Stimulated activated CD8-positive, alpha-beta memory T cell treated with anti-CD3 and anti-CD28 coated beads, Interleukin-12 subunit alpha, Interleukin-12 subunit beta, amount 100 ng/mL, for 24 hours (primary cell): ENCODE measurements around the gene TTLL10.
A peak's percentile ranks its signal among the peaks of the same experiment; 100 is the strongest.

Experiments
- DNase-seq: peaks from one replicate; pipeline ENCODE4 v3.0.0-alpha.2; 2020; ENCODE audit errors: extremely low read depth

TTLL10 gene

DNA sequence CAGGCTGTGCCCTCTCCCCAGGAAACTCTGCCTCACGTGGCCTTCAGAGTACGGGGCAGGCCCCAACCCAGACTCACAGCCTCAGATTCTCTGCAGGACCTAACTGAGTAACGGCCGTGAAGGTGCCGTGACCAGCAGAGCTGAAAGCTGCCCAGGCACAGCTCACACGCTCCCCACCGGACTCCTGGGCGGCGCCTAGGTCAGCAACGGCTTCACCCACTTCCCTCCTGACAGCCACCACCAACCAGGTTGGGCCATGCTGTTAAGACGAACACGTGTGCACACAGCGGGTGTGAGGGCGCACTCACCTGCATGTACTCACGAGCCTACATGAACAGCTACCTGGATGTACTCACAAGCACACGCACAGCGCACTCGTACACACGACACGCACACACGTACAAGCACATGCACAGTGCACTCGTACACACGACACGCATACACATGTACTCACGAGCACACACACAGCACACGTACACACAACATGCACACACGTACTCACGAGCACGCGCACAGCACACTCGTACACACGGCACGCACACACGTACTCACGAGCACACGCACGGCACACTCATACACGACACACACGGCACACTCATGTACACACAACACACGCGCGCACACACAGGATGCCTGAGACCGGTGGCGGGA lies 49.0 kb downstream of the TTLL10 start:
- no peak for DNase-seq

- no peak for DNase-seq
These were observed 49.6 kb downstream of the TTLL10 start for GRCh38 chr1:1223321-1223720.

DNA sequence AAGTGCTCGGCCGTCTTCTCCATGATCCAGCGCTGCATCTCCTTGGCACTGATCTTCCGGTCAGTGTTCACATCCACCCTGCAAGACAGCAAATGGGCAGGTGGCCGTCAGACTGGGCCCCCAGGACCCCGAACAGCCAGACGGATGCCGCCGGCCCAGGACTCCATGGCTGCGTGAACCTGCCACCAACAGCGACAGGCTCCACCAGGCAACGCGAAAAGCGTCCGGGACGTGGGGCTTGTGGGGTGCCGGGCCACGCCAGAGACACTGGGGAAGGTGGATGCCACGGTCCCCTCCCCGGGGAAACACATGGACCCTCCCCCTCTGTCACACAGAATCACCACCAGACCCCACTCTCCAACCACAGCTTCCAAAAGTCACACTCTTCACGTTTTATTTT lies 50.2 kb downstream of the TTLL10 start:
- DNase-seq: no peak

- no peak for DNase-seq
These were observed 51.7 kb downstream of the TTLL10 start for GRCh38 chr1:1225238-1225845.

GRCh38 chr1:1225913-1226312 lies 52.2 kb downstream of the TTLL10 start:
- no peak for DNase-seq

DNA sequence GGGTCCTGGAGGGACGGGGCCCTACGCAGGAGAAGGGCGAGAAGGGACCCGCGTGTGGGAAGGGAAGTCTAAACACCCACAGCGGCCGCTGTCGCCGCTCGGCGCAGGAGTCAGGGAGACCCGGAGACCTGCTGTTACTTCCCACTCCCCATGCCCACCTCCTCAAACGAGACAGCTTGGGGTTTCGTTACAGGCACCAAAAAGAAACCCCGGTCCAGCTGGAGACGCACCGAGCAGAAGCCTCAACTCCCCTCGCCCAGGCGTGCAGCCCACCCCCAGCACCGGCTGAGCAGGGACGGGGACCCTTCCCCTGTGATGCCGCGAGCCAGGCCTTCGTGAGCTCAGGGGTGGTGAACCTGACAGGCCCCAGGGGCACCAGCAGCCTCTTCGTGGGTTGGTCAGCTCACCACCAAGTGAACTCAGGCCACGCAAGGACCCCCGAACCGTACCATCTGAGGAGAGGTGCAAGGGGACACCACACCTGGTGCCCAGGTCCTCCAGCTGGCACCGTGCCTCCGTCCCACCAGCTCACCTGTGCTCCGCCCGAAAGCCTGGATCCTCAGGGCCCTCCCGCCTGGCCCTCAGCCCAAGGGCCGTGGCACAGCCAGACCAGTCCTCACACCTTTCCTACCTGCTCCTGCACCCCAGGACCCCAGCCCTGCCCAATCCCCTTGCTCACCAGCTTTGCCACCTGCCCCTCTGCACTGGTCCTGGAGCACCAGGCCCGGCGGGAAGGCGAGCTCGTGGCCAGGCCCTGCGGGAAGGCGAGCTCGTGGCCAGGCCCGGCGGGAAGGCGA lies 53.1 kb downstream of the TTLL10 start:
- DNase-seq: no peak

GRCh38 chr1:1227386-1227785 lies 53.7 kb downstream of the TTLL10 start:
- DNase-seq: no peak

- no peak for DNase-seq
These were observed 54.5 kb downstream of the TTLL10 start for GRCh38 chr1:1228187-1228586.

DNA sequence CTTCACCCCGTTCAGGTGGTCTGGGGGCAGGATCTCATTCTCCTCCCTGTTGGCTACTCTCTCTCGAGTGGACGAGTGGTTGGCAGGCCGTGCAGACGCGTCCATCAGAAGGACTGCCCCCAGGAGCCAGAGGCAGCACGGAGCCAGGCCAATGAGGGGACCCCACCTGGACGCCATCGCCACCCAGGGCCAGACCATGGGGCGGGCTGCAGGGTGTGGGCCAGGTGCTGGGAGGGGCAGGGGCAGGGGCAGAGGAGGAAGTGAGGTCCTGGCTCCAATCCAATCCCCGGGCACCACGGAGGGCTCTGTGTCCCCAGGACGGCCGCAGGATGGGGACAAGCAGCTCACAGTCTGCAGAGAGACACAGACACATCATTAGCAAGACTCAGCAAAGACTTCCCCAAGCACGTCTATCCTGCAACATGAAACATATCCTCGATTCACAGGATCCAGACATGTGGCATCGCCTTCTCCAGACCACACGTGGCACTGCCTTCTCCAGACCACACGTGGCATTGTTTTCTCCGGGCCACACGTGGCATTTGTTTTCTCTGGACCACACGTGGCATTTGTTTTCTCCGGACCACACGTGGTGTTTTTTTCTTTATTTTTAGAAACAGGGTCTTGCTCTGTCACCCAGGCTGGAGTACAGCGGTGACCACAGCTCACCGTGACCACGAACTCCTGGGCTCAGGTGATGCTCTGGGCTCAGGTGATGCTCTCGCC lies 55.1 kb downstream of the TTLL10 start:
- no peak for DNase-seq

- no peak for DNase-seq
These were observed 56.1 kb downstream of the TTLL10 start for GRCh38 chr1:1229770-1230169.

- no peak for DNase-seq
These were observed 57.1 kb downstream of the TTLL10 start for GRCh38 chr1:1230656-1231399.

DNA sequence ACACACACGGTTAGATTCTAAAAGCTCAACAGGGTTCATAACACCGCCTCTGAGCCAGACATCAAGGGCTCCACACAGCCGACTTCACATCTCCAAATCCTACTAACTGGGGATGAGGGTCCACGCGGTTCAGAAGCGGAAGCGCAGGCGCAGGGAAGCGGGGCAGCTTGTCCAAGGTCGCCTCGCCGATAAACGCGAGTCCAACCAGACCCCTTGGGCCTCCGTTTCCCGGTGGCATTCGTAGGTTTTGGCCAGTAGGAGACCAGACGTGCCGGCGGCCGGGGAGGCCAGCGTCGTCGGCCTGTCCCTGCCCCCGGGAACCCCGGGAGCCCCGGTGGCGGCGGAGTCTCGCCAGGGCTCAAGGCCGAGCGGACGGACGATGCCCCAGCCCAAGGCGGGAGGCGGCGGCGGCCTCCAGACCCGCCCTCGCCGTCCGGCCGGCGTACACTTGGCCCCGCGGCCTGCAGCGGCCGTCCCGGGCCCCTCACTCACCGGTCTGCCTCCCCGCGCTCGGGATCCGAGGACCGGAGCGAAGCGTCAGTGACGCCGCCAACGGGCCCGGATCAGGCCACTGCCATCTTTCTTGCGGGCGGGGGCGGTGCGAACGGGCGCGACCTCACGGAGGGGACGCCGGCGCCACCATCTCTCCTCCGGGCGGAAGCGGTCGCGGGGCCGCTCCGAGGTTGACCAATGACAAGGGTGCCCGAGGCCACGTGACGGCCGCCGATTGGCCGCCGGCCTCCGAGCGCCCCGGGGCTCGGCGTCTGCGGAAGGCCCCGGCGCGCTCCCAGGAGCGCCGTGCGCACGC lies 57.9 kb downstream of the TTLL10 start, which contains the start of gene SDF4:
Gene SDF4 (minus strand): TSS at position 602 of the 808 bp plus-strand sequence. CDS start 3,229 bp downstream, outside the sequence.
- peak; percentile 91 for DNase-seq

DNA sequence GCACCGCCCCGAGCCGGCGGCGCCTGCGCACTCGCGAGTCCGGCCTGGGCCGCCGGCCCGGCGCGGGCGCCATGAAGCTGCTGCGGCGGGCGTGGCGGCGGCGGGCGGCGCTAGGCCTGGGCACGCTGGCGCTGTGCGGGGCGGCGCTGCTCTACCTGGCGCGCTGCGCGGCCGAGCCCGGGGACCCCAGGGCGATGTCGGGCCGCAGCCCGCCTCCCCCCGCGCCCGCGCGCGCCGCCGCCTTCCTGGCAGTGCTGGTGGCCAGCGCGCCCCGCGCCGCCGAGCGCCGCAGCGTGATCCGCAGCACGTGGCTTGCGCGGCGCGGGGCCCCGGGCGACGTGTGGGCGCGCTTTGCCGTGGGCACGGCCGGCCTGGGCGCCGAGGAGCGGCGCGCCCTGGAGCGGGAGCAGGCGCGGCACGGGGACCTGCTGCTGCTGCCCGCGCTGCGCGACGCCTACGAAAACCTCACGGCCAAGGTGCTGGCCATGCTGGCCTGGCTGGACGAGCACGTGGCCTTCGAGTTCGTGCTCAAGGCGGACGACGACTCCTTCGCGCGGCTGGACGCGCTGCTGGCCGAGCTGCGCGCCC lies 58.6 kb downstream of the TTLL10 start, which contains the start of gene B3GALT6:
Gene B3GALT6 (plus strand): TSS at position 30 of the 588 bp plus-strand sequence. CDS start 42 bp downstream, at position 72.
- no peak for DNase-seq

DNA sequence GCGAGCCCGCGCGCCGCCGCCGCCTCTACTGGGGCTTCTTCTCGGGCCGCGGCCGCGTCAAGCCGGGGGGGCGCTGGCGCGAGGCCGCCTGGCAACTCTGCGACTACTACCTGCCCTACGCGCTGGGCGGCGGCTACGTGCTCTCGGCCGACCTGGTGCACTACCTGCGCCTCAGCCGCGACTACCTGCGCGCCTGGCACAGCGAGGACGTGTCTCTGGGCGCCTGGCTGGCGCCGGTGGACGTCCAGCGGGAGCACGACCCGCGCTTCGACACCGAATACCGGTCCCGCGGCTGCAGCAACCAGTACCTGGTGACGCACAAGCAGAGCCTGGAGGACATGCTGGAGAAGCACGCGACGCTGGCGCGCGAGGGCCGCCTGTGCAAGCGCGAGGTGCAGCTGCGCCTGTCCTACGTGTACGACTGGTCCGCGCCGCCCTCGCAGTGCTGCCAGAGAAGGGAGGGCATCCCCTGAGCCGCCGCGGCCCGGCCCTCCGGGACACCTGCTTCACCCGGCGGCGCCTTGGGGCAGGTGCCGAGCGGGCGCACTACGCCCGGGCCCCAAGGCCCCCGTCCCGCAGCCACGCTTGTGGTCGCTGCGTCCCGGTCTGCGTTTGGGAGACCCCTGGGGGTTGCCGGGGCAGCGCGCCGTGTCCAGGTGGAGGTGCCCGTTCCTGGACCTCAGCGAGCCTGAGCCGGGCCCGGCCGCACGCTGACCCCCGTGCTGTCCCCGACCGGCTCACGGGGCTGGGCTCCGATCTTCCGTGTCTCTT lies 59.3 kb downstream of the TTLL10 start:
- DNase-seq: no peak

- DNase-seq: no peak
These were observed 59.9 kb downstream of the TTLL10 start for GRCh38 chr1:1233567-1233892.

GRCh38 chr1:1234180-1234808 lies 60.6 kb downstream of the TTLL10 start:
- DNase-seq: no peak

GRCh38 chr1:1235016-1235744 lies 61.5 kb downstream of the TTLL10 start:
- DNase-seq: no peak

GRCh38 chr1:1236176-1236763 lies 62.6 kb downstream of the TTLL10 start:
- DNase-seq: no peak
